Measurements from ENCODE around the gene SAPCD2.

DNA sequence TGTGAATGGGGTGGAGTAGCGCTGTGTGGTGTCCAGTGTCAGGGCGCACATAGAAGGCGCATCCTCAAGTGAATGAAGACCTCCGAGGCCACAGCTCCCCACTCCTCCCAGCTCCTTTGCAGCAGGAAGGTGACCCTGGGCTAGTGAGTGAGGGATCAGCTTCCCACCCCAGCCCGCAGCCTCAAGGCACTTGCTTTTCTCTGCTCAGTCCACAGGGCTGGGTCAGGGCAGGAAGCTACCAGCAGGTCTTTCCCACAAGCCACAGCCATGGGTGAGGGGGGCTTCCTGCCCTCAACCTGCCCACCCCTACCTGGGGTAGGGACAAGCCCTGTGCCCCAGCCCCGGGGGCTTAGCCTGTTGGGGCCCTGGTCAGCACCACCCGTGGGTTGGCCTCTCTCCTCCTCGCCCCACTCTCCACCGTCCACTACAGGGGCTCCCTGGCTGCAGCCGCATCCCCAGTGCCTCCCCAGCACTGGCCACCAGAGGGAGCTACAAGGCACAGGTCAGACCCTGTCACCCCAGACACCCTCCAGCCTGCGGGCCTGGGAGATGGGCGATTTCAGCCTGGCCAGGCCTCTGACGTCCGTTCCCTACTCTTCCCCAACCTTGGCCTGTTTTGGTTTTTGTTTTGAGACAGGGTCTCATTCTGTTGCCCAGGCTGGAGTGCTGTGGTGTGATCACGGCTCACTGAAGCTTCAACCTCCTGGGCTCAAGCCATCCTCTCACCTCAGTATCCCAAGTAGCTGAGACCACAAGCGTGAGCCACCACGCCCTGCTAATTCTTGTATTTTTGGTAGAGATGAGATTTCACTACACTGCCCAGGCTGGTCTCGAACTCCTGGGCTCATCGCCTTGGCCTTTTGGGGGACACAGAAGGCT lies 41.1 kb downstream of the SAPCD2 start:
- TF ChIP-seq, protein P1, sequence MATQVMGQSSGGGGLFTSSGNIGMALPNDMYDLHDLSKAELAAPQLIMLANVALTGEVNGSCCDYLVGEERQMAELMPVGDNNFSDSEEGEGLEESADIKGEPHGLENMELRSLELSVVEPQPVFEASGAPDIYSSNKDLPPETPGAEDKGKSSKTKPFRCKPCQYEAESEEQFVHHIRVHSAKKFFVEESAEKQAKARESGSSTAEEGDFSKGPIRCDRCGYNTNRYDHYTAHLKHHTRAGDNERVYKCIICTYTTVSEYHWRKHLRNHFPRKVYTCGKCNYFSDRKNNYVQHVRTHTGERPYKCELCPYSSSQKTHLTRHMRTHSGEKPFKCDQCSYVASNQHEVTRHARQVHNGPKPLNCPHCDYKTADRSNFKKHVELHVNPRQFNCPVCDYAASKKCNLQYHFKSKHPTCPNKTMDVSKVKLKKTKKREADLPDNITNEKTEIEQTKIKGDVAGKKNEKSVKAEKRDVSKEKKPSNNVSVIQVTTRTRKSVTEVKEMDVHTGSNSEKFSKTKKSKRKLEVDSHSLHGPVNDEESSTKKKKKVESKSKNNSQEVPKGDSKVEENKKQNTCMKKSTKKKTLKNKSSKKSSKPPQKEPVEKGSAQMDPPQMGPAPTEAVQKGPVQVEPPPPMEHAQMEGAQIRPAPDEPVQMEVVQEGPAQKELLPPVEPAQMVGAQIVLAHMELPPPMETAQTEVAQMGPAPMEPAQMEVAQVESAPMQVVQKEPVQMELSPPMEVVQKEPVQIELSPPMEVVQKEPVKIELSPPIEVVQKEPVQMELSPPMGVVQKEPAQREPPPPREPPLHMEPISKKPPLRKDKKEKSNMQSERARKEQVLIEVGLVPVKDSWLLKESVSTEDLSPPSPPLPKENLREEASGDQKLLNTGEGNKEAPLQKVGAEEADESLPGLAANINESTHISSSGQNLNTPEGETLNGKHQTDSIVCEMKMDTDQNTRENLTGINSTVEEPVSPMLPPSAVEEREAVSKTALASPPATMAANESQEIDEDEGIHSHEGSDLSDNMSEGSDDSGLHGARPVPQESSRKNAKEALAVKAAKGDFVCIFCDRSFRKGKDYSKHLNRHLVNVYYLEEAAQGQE (IDR thresholded peaks at IDR 0.05; ENCODE audit: insufficient read depth in 1 of 2, low read depth in 2 of 2, low read length in 1 of 2), result no peak
- TF ChIP-seq, protein P2, sequence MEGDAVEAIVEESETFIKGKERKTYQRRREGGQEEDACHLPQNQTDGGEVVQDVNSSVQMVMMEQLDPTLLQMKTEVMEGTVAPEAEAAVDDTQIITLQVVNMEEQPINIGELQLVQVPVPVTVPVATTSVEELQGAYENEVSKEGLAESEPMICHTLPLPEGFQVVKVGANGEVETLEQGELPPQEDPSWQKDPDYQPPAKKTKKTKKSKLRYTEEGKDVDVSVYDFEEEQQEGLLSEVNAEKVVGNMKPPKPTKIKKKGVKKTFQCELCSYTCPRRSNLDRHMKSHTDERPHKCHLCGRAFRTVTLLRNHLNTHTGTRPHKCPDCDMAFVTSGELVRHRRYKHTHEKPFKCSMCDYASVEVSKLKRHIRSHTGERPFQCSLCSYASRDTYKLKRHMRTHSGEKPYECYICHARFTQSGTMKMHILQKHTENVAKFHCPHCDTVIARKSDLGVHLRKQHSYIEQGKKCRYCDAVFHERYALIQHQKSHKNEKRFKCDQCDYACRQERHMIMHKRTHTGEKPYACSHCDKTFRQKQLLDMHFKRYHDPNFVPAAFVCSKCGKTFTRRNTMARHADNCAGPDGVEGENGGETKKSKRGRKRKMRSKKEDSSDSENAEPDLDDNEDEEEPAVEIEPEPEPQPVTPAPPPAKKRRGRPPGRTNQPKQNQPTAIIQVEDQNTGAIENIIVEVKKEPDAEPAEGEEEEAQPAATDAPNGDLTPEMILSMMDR (IDR thresholded peaks at IDR 0.05), result peak; percentile 92
- TF ChIP-seq TCF7L2 (IDR thresholded peaks at IDR 0.05; ENCODE audit: low read depth, low read length), result no peak
- no peak for TF ChIP-seq SIN3A (IDR thresholded peaks at IDR 0.05; ENCODE audit: borderline replicate concordance, insufficient read depth, low read depth, low read length)
